Brain pericyte (primary cell): ENCODE measurements around the gene ALG12.

Experiments used
- DNase-seq: peaks from one replicate; pipeline ENCODE4 v3.0.0-alpha.2; 2012; ENCODE audit warnings: low read depth, low spot score

ALG12 gene

GRCh38 chr22:49887702-49888101 lies 30.5 kb downstream of the ALG12 start:
- no peak for DNase-seq

DNA sequence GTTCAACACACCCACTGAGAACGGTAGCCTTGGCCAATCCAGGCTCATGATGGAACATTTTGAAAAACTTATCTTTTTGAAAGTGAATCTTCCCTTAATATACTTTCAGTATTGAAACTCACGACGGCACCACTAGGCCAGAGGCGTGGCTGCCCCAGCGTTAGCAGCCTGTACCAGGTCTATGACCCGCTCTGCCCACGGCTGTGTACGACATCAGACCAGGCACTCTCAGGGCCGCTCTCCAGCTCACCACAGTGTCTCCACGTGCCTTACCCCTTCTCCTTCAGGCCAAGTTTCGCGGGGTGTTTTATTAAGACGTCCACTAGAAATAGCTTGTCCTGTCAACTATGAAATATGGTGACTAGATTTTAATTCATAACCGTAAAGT lies 31.2 kb downstream of the ALG12 start:
- DNase-seq = no peak

DNA sequence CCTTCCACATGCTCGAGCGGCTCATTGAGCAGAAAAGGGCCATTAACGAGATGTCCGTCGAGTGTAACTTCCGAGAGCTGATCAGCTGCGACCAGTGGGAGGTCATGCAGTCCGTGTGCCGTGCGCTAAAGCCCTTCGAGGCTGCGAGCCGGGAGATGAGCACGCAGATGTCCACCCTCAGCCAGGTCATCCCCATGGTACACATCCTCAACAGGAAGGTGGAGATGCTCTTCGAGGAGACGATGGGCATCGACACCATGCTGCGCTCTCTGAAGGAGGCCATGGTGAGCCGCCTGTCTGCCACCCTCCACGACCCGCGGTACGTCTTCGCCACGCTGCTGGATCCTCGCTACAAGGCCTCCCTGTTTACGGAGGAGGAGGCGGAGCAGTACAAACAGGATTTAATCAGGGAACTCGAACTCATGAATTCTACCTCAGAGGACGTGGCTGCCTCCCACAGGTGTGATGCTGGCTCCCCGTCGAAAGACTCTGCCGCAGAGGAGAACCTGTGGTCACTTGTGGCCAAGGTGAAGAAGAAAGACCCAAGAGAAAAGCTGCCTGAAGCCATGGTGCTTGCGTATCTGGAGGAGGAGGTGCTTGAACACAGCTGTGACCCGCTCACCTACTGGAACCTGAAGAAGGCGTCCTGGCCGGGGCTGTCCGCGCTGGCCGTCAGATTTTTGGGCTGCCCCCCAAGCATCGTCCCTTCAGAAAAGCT lies 31.7 kb downstream of the ALG12 start:
- no peak for DNase-seq

DNA sequence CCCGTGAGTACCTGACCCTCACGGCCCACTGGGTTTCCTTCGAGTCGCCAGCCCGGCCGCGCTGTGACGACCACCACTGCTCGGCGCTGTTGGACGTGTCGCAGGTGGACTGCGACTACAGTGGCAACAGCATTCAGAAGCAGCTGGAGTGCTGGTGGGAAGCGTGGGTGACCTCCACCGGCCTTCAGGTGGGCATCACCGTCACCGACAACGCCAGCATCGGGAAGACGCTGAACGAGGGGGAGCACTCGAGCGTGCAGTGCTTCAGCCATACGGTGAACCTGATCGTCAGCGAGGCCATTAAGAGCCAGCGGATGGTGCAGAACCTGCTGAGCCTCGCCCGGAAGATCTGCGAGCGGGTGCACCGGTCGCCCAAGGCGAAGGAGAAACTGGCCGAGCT lies 32.4 kb downstream of the ALG12 start:
- DNase-seq = no peak

- DNase-seq = no peak
Observed at GRCh38 chr22:49885281-49885680, 33.0 kb downstream of the ALG12 start.

- DNase-seq = no peak
Observed at GRCh38 chr22:49884503-49885260, 33.6 kb downstream of the ALG12 start.

DNA sequence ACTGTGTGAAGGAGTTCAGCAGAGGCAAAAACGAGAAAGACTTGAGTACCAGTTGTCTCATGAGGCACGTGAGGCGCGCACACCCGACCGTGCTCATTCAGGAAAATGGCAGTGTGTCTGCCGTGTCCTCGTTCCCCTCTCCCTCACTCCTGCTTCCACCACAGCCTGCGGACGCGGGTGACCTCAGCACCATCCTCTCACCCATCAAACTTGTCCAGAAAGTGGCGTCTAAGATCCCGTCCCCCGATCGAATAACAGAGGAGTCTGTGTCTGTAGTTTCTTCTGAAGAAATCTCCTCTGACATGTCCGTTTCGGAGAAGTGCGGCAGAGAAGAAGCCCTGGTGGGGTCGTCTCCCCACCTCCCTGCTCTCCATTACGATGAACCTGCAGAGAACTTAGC lies 34.2 kb downstream of the ALG12 start:
- DNase-seq = no peak

GRCh38 chr22:49883294-49883640 lies 35.0 kb downstream of the ALG12 start:
- no peak for DNase-seq

DNA sequence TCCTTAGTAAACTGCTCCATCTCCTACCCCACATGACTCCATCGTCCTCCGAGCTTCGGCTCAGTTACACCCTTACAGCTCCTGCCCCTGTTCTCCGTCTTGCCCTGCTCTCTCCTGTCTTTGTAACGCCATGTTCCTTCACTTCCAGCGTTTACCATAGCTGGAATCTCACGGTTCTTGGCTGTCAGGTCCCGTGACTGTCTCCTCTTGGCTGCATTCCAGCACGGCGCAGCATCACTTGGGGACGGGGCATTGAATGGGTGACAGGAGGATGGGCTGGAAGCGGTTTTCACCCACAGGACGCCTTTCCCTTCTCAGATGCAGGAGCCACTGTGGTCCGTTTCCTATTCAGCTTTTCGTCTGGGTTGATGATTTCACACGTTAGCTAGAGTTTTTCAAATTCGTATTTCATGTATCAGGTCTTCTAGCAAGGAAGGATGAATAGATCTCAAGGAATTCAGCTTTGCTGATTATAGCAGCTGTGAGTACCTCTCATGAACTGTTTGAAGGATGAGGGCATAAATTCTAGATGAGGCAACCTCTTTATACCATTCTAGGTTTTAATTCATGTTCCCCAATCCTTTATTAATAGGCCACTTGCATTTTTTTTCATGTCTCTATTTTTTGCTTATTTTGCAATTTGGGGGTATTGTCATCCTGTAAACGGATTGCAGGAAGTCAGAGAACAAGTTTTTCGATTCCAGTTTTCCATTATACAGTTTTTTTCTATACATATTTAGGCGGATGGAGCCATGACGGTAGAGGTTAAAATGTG lies 35.5 kb downstream of the ALG12 start:
- no peak for DNase-seq

DNA sequence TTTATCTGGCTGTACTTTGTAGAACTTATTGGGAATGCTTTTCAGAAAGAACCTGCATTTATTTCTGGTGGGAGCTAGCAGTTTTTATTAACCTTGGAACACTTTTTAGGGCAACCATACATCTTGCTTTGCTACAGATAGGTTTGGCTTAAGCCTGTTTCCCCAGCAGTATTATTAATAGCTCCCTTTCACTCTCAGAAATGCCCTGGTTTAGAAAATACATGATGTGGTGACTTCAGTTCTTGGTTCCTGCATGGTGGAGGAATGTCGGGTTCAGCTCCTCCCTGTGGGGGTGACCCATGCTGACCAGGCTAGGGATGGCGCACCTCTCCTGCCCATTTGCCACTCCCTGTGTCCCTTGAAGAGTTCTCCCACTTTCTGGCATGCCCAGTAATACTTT lies 36.4 kb downstream of the ALG12 start:
- no peak for DNase-seq

GRCh38 chr22:49880281-49880680 lies 38.0 kb downstream of the ALG12 start:
- no peak for DNase-seq

DNA sequence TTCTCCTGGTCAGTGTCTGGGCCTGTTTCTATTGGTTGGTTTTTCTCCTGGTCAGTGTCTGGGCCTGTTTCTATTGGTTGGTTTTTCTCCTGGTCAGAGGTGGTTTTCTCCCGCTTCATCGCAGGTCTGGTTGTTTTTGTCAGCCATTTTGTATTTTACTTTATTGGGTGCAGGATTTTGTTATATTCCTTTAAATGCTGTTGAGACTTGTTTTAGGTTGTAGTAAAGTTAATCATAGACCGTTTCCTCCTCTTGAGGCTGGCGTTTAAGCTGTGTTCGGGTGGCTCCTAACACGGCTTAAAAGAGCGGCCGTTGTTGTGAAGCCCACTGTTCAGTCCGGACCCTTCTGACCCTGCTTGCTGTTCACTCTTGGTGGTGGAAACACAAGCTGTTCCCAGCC lies 38.4 kb downstream of the ALG12 start:
- no peak for DNase-seq

DNA sequence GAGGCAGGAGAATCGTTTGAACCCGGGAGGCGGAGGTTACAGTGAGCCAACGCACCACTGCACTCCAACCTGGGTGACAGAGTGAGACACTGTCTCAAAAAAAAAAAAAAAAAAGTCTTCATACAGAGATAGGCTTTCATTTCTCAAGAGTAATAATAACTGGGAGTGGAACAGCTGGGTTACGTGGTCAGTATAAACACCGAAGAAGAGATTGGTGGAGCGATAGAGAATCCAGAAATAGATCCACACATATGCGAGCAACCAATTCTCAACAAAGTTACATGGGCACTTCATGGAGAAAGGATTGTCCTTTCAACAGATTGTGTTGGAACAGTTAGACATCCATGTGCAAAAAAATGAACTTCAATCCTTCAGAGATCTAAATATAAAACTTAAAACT lies 40.0 kb downstream of the ALG12 start:
- no peak for DNase-seq

- no peak for DNase-seq
Observed at GRCh38 chr22:49877642-49878041, 40.6 kb downstream of the ALG12 start.

GRCh38 chr22:49873228-49873940 lies 44.9 kb downstream of the ALG12 start:
- DNase-seq = no peak

- DNase-seq = no peak
Observed at GRCh38 chr22:49872347-49872746, 45.9 kb downstream of the ALG12 start.

DNA sequence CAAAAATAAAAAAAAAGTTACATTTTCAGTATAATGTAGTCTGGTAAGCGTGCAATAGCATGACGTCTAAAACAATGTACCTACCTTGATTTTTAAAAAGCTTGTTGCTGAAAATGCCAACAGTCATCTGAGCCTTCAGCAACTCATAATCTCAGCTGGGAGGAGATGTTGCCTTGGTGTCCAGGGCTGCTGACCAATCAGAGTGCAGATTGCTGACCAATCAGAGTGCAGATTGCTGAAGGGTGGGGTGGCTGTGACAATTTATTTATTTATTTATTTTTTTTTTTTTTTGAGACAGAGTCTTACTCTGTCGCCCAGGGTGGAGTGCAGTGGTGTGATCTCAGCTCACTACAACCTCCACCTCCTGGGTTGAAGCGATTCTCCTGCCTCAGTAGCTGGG lies 46.8 kb downstream of the ALG12 start:
- no peak for DNase-seq

DNA sequence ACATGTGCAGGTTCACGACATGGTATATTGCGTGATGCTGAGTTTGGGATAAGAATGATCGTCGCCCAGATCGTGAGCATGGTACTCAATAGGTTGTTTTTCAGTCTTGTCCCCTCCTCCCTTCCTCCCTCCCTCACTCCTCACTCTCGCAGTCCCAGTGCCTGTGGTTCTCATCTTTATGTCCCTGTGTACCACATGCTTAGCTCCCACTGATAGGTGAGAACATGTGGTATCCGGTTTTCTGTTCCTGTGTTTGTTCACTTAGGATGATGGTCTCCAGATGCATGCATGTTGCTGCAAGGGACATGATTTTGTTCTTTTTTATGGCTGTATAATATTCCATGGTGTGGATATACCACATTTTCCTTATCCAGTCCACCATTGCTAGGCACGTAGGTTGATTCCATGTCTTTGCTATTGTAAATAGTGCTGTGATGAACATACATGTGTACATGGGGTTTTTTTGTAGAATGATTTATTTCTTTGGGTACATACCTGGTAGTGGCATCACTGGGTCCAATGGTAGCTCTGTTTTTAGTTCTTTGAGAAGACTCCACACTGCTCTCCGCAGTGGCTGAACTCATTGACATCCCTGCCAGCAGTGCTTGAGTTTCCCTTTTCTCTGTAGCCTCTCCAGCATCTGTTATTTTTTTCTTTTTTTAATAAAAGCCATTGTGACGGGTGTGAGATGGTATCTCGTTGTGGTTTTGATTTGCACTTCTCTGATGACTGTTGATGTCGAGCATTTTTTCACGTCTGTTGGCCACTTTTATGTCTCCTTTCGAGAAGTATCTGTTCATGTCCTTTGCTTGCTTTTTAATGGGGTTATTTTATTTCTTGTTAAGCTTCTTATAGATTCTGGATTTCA lies 48.2 kb downstream of the ALG12 start:
- no peak for DNase-seq

- DNase-seq = no peak
Observed at GRCh38 chr22:49869086-49869830, 49.0 kb downstream of the ALG12 start.
